EH (cell line): ENCODE measurements around the gene CLCF1.

Experiments used
- DNase-seq: peaks from one replicate; pipeline ENCODE4 v3.0.0-alpha.2; 2015; ENCODE audit warnings: low read depth

CLCF1 gene

DNA sequence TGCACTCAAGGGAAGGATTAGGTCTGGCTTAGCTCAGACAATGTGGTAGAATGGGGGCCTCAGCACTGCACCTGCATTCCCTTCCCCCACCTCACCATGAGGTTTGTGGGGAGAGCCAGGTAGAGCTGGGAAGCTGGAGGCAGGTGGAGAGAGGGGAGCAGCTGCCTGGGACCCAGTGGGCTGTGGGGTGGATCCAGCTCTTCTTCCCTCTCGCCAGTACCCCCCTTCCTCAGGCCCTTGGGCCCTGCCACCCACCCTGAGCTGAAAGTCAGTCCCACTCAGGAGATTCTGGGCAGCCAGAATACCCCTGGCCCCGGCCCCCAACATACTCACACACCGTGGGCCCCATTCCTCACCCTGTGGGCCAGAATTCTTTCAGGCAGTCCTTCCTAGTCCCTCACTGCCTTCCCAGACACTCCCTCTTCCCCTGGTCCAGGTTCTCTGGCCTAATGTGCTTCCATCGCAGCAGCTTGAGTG lies 17.0 kb downstream of the CLCF1 start:
- no peak for DNase-seq

DNA sequence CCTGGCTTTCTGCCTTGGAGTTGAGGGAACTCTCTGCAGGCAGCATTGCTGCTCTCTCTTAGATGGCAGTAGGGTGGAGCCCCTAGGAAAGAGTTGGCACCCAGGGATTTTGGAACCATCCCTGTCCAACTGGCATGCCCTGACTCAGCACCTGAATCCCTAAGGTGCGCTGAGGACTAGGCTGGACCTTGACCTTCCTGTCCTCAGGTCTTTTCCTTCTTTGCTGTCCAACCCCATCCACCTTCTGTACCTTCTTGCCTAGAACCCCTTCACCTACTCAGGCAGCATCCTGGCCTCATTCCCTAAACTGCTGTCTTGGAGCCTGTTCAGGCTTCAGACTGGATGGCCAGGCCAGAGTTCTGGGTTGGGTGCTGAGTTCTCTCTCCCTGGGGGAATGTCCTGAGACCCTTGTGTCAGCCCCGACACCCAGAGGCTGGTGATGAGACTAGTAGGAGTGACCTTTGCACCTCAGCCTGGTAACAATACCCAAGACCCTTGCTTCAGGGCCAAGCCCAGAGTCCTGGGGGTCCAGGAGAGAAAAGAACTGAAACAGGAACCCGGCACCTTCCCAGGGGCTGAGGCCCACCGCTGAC lies 17.5 kb downstream of the CLCF1 start:
- DNase-seq: no peak

DNA sequence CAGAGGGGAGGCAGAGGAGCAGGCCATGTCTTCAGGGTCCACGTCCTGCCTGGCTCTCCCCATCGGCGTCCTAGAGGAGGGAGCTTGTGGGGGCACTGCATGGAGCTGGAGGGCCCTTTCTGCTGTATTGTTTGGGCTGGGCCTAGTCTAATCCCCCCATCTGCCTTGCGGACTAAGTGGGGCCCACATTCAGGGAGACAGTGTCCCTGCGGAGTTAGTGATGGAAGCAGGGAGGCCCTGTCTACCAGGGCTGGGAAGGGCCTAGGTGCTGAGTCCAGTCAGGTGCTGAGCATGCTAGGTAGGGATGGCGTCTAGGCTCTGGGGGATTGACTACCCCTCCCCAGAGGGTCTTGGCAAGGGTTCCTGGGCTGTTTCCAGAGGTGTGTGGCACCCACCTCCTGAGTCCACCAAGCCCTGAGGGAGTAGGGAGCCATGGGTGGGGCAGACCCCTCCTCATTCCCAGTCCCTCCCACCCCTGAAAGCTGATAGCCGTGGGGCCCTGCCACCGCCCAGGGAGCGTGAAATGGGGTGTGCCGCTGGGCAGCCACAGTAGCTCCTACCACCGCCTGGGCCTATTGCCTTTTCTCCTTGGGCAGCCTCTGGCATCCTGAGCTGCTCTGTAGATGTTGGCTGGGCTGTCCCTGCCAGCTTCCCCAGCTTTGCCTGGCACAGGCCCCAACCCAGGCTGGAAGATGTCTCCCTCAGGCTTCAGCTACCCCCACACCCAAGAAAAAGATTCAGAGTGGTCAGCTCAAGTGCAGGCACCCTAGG lies 18.2 kb downstream of the CLCF1 start:
- DNase-seq: no peak

DNA sequence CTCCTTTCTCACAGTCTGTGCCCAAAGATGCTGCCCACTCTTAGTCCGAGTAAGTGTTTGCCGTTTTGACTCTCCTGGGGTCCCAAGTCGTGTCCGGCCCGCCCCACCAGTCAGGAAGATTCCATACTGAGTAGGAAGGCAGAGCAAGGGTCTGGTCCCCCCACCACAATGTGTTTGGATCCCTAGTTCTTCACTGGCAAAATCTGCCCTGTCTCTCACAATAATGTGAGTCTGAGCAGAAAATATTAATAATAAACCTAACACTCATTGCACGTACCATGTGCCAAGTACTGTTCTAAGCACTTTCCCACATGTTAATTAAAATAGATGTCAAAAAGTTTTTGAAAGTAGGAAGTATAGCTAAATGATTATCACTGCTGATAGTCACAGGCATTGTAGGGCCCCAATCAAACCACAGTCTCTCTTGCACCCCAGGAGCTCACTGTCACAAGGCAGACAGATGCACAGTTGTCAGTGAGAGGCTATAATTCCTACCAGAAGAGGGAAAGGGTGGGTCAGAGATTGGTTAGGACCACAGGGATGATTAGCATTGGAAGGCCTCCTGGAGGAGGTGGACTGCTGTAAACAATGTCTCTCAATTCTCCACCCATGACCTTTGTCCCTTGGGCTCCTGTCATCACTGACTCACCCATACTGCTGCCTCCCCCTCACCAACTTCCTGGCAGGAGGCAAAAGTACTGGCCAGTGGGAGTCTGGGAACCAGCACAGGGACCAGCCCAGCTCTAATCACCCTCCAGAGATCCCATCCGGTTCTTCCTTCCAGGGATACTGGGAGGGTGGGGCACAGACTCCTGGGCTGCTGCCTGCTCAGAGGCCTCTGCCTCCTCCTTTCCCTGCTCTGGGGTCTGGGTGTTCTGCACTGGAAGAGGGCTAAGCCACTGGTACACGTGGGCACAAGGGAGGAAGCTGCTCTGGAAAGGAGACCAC lies 19.0 kb downstream of the CLCF1 start:
- peak; percentile 98 for DNase-seq

- DNase-seq: peak; percentile 98
Measured at GRCh38 chr11:67353317-67354074, 19.9 kb downstream of the CLCF1 start, which contains the start of gene POLD4. Gene POLD4 (minus strand): TSS chr11:67353546. CDS start chr11:67353399, 147 bp downstream.

DNA sequence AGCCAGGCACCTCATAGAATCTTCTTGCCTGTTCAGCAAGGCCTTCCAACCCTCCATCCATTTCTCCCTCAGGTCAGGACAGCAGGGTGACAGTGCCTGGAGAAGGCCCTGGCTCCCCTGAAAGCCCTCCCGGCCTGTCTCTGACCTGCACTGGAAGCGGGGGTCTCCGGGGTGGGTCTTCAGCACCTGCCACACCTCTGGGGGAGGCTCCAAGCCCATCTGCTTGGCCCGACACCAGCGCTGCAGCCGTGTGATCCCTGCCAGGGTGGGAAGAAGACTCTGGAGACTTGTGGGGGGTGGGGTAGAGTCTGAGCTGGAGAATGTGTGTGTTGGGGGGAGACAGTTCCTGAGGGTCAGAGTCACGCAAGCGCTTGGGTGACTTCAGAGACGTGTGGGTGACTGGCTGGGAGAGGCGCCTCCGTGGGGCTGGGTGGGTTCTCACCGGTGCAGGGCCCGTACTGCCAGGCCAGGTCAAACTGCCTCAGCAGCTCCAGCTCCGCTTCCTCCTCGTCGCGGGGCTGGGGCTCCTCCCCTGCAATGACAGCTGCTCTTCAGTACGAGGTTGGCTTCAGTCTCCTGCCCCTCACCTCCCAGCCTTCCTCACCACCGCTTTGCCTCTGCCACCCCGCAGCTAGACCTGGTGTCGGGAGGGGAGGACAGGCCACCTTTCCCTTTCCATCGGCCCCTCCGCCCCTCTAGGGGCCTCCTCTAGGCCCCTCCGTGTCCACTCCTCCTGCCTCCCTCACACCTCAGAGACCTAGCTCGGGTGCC lies 20.7 kb downstream of the CLCF1 start:
- DNase-seq: peak; percentile 55

- DNase-seq: peak; percentile 84
Measured at GRCh38 chr11:67351275-67352005, 22.0 kb downstream of the CLCF1 start.

DNA sequence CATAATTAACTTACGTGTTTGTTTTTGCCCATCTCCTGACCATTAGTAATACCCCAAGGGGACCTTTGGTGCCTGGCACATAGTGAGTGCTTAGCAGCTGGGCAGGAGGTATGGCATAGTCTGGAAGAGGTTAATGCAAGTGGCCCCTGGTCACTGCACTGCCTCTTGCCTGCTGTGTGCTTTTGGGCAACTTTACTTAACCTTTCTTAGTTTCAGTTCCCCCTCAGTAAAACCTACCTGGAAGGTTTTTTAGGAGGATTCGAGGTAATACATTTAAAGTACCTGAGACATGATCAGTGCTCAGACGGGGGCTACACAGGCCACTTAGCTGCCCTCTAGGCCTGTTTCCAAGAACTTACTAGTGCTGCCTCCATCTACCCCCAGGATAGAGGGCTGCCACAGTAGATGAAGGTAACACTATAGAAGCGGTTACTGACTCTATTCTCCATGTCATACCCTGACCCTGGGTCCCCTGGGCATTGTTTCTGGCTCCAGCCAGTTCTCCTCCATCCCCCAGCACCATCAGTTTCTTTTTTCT lies 23.4 kb downstream of the CLCF1 start:
- DNase-seq: no peak

DNA sequence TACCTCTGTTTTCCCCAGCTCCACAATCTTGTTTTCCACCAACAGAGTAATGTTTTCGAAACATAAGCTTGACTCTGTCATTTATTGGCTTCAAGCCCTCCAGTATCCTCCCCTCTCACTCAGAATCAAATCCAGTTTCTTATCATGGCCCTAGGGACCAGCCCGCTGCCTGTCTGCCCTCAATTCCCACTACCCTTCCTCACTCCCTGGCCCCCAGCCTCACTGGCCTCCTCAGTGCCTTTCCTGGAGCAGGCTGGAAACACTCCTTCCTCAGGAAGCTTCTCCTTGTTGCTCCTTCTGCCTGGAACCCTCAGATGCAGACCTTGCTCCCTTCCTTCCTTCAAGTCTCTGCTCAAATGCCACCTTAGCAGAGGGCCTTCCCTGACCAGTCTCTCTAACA lies 23.9 kb downstream of the CLCF1 start:
- DNase-seq: no peak

GRCh38 chr11:67349036-67349435 lies 24.4 kb downstream of the CLCF1 start:
- DNase-seq: no peak

- DNase-seq: peak; percentile 37
Measured at GRCh38 chr11:67347964-67348749, 25.2 kb downstream of the CLCF1 start.

- DNase-seq: peak; percentile 62
Measured at GRCh38 chr11:67345920-67346819, 27.2 kb downstream of the CLCF1 start.

DNA sequence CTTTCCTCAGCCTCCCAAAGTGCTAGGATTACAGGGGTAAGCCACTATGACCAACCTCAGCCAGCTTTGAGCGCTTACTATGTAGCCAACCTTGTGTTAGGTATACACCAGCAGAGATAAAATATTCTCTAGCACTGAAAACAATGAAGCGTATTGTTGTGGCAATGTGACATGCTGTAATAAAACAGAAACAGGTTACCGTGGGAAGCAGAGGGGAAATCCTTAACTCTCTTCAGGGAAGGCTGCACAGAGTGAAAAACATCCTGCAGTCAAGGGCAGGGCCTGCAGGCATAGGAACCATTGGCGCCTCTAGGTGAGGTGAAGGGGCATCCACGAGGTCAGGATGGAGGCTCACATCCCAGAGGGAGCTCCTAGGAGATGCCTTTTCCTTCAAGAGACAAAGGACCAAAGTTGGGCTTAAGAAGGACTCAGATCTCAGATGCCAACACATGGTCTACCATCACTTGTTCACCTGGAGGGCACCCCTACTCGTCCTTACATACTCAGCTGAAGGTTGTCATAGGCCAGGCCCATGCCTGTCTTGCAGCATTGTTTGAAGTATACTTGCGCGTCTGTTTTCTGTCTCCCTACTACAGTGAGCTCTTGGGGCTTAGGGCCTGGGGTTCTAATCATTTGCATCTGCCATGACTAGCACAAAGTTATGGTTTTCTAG lies 28.0 kb downstream of the CLCF1 start:
- DNase-seq: no peak

DNA sequence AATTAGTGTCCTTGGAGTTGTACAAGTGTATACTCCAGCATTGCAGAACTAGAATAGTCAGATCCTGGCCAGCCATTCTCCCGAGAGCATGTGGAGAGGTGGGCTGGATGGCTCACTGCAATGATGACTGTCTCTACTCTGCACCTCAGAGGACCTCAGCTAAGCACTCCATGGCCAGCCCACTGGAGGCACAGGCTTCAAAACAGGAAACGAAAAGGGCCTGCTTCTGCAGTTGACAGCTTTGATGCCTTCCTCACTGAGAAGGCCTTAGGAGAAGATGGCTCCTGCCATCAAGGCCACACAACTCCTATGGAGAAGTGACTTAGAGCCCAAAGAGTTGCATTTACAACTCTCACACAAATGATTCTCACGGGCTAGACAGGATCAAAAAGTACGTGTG lies 29.1 kb downstream of the CLCF1 start:
- no peak for DNase-seq

DNA sequence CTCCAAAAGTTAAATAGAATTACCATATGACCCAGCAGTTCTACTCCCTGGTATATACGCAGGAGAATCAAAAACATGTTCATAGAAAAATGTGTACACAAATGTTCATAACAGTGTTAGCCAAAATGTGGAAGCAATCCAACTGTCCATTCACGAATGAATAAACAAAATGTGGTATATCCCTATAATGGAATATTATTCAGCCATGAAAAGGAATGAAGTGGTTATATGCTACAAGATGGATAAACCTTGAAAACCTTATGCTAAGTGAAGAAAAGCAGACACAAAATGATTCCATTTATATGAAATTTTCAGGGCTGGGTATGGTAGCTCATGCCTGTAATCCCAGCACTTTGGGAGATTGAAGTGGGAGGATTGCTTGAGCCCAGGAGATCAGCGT lies 36.1 kb downstream of the CLCF1 start:
- no peak for DNase-seq

DNA sequence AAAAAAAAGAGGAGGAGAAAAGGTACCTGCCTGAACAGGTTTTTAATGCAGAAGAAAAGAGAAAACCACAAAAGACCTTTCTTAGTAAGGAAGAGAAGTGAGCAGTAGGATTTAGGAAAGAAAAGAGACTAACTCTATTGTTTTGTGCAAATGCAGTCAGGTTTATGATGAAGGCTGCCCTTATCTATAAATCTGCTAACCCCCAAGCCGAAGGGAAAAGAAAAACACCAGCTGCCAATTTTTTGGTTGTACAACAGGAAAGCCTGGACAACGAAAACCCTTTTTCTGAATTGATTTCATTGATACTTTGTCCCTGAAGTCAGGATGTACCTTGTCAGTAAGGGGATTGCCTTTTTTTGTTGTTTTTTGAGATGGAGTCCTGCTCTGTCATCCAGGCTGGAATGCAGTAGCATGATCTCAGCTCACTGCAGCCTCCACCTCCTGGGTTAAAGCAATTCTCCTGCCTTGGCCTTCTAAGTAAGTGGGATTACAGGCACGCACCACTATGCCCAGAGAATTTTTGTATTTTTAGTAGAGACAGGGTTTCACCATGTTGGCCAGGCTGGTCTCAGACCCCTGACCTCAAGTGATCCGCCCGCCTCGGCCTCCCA lies 41.2 kb downstream of the CLCF1 start:
- peak; percentile 16 for DNase-seq

DNA sequence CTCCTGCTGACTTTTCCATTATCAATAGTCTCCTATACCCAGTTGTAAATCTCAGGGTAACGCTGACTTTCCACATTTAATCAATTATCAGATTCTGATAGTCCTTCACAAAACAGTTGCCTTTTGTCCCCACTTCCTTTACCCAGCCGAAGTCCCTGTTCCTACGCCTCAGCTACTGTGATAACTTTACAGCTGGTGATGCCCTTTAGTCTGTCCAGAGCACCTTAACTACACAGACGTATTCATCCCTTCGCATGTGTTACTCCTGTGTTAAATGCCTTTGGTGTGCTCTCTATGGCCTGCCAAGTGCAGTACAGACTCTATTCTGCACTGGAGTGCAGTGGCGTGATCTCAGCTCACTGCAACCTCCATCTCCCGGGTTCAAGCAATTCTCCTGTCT lies 49.9 kb downstream of the CLCF1 start:
- no peak for DNase-seq
